ENCODE measurements around the gene ASCC3. TPM values are rescaled to one million over a fixed set of nuclear protein-coding genes. Genes with fewer than 3 reads are reported as not detected.
"Not testable (repeated sequence)": the region's sequence is repeated elsewhere in the genome, so short reads cannot be mapped to it uniquely, and the experiment has no call there.

The ASCC3 gene
- total RNA-seq, 1 donor from 2014 or later: 13.9 TPM

GRCh38 chr6:100829077-100829595, 52.0 kb downstream of the ASCC3 start:
- DNase-seq; intact Hi-C loops (cut with DNase I); ATAC-seq (ENCODE audit: poor library complexity): not testable (repeated sequence)

GRCh38 chr6:100823041-100823440, 58.1 kb downstream of the ASCC3 start:
- DNase-seq (no peak), ATAC-seq (ENCODE audit: poor library complexity) (no peak)
- intact Hi-C loops (cut with DNase I): no loop called here

GRCh38 chr6:100818066-100818465, 63.1 kb downstream of the ASCC3 start:
- intact Hi-C loops (cut with DNase I): no loop called here
- ATAC-seq (ENCODE audit: poor library complexity) (no peak), DNase-seq (no peak)

GRCh38 chr6:100810015-100810414, 71.1 kb downstream of the ASCC3 start:
- DNase-seq (no peak), ATAC-seq (ENCODE audit: poor library complexity) (no peak)
- intact Hi-C loops (cut with DNase I): no loop called here

- no peak for ATAC-seq (ENCODE audit: poor library complexity)
- intact Hi-C loops (cut with DNase I): no loop called here
- no peak for DNase-seq
Observed at GRCh38 chr6:100809346-100809745, 71.8 kb downstream of the ASCC3 start.

- DNase-seq: no peak
- intact Hi-C loops (cut with DNase I): no loop called here
- ATAC-seq (ENCODE audit: poor library complexity): no peak
Observed at GRCh38 chr6:100808638-100809275, 72.4 kb downstream of the ASCC3 start.

GRCh38 chr6:100806296-100806695, 74.8 kb downstream of the ASCC3 start:
- intact Hi-C loops (cut with DNase I): no loop called here
- no peak for ATAC-seq (ENCODE audit: poor library complexity)

GRCh38 chr6:100803264-100804045, 77.7 kb downstream of the ASCC3 start:
- intact Hi-C loops (cut with DNase I): no loop called here
- ATAC-seq (ENCODE audit: poor library complexity): no peak
- no peak for DNase-seq

More at GRCh38 chr6:100806296-100806695, 74.8 kb downstream of the ASCC3 start:
- no peak for DNase-seq

- intact Hi-C loops (cut with DNase I): no loop called here
- ATAC-seq (ENCODE audit: poor library complexity) (no peak), DNase-seq (no peak)
Observed at GRCh38 chr6:100801036-100801435, 80.1 kb downstream of the ASCC3 start.

GRCh38 chr6:100796049-100796823, 84.9 kb downstream of the ASCC3 start:
- DNase-seq: no peak
- no peak for ATAC-seq (ENCODE audit: poor library complexity)
- intact Hi-C loops (cut with DNase I): no loop called here

- ATAC-seq (ENCODE audit: poor library complexity) (no peak), DNase-seq (no peak)
- intact Hi-C loops (cut with DNase I): no loop called here
Observed at GRCh38 chr6:100790084-100790483, 91.0 kb downstream of the ASCC3 start.

GRCh38 chr6:100785982-100786381, 95.1 kb downstream of the ASCC3 start:
- no peak for ATAC-seq (ENCODE audit: poor library complexity)
- intact Hi-C loops (cut with DNase I): no loop called here
- DNase-seq: no peak

- ATAC-seq (ENCODE audit: poor library complexity) (no peak), DNase-seq (no peak)
- intact Hi-C loops (cut with DNase I): no loop called here
Observed at GRCh38 chr6:100780648-100781047, 100.5 kb downstream of the ASCC3 start.

GRCh38 chr6:100775667-100776066, 105.5 kb downstream of the ASCC3 start:
- intact Hi-C loops (cut with DNase I): no loop called here
- ATAC-seq (ENCODE audit: poor library complexity) (no peak), DNase-seq (no peak)

- DNase-seq (no peak), ATAC-seq (ENCODE audit: poor library complexity) (no peak)
- intact Hi-C loops (cut with DNase I): no loop called here
Observed at GRCh38 chr6:100774681-100775080, 106.4 kb downstream of the ASCC3 start.

GRCh38 chr6:100768816-100769351, 112.2 kb downstream of the ASCC3 start:
- intact Hi-C loops (cut with DNase I): no loop called here
- DNase-seq: no peak
- no peak for ATAC-seq (ENCODE audit: poor library complexity)

- ATAC-seq (ENCODE audit: poor library complexity): no peak
- no peak for DNase-seq
- intact Hi-C loops (cut with DNase I): no loop called here
Observed at GRCh38 chr6:100763617-100764241, 117.4 kb downstream of the ASCC3 start.

- ATAC-seq (ENCODE audit: poor library complexity) (no peak), DNase-seq (no peak)
- intact Hi-C loops (cut with DNase I): no loop called here
Observed at GRCh38 chr6:100761841-100762240, 119.3 kb downstream of the ASCC3 start.

GRCh38 chr6:100758386-100758785, 122.7 kb downstream of the ASCC3 start:
- ATAC-seq (ENCODE audit: poor library complexity); intact Hi-C loops (cut with DNase I); DNase-seq: not testable (repeated sequence)

All from Right ventricle myocardium superior (tissue), 1 donor.